Adipose tissue (tissue), 3 donors: ENCODE measurements around the gene DPP4. TPM values are rescaled to one million over a fixed set of nuclear protein-coding genes. Genes with fewer than 3 reads are reported as not detected.

Experiments
- H3K27ac ChIP-seq: one replicate; pipeline ENCODE4 v1.5.1; 2013; ENCODE audit warnings: low read depth, low read length
- WGBS, 3 donors: extraction: QIAGEN DNeasy Blood & Tissue Kit; methylation state at CpG; one replicate each; pipeline ENCODE4 v1.1.7; 2013; 5-methylcytosine and 5-hydroxymethylcytosine counted together
- polyA plus RNA-seq, 3 donors: library from polyadenylated mRNA; stranded (reverse); fragments of 200-250 nt; gene quantifications; one replicate each; pipeline ENCODE4 v1.2.3, GENCODE V29; 2013
- donor health status: healthy with polysubstance abuse.
- donor health status: Bipolar disorder and iron deficiency.
- donor health status: healthy.

Gene DPP4
- polyA plus RNA-seq, 3 donors = 1.5 to 4.2 (median 2.6) TPM

GRCh38 chr2:162091325-162092007, 17.5 kb upstream of the DPP4 start:
- no peak overlapping the region for H3K27ac ChIP-seq
- 81 to 91% (median 90%) methylated on average over 7 of the region's 7 CpGs for WGBS, 3 donors

GRCh38 chr2:162090109-162090508, 16.1 kb upstream of the DPP4 start:
- 30 to 70% (median 47%) methylated on average over 1 of the region's 1 CpG for WGBS, 3 donors
- no peak overlapping the region for H3K27ac ChIP-seq

GRCh38 chr2:162086904-162087303, 12.9 kb upstream of the DPP4 start:
- no peak overlapping the region for H3K27ac ChIP-seq
- 87 to 91% (median 88%) methylated on average over 2 of the region's 2 CpGs for whole genome bisulfite sequencing, 3 donors

- WGBS, 3 donors = 58 to 72% (median 64%) methylated on average over 3 of the region's 3 CpGs
- H3K27ac ChIP-seq = no peak overlapping the region
These were observed 11.3 kb upstream of the DPP4 start for GRCh38 chr2:162085090-162085891.

GRCh38 chr2:162084536-162084935, 10.5 kb upstream of the DPP4 start:
- no peak overlapping the region for H3K27ac ChIP-seq
- 46 to 58% (median 46%) methylated on average over 2 of the region's 2 CpGs for WGBS, 3 donors

- no peak overlapping the region for H3K27ac ChIP-seq
- WGBS, 3 donors = 79 to 94% (median 85%) methylated on average over 3 of the region's 3 CpGs
These were observed 8.7 kb upstream of the DPP4 start for GRCh38 chr2:162082681-162083080.

GRCh38 chr2:162082036-162082435, 8.0 kb upstream of the DPP4 start:
- WGBS, 3 donors = 80 to 94% (median 87%) methylated on average over 1 of the region's 1 CpG
- H3K27ac ChIP-seq = no peak overlapping the region

- H3K27ac ChIP-seq = no peak overlapping the region
- WGBS, 3 donors = 75 to 82% (median 77%) methylated on average over 2 of the region's 2 CpGs
These were observed 5.5 kb upstream of the DPP4 start for GRCh38 chr2:162079514-162079913.

GRCh38 chr2:162075689-162076132, 1.7 kb upstream of the DPP4 start:
- H3K27ac ChIP-seq = no peak overlapping the region
- WGBS, 3 donors = 75 to 84% (median 80%) methylated on average over 2 of the region's 2 CpGs

- no peak overlapping the region for H3K27ac ChIP-seq
These were observed 1.1 kb upstream of the DPP4 start for GRCh38 chr2:162074928-162075688.

GRCh38 chr2:162074632-162074895, 549 bp upstream of the DPP4 start:
- 29 to 51% (median 43%) methylated on average over 2 of the region's 2 CpGs for WGBS, 3 donors
- H3K27ac ChIP-seq = no peak overlapping the region

More at GRCh38 chr2:162074928-162075688, 1.1 kb upstream of the DPP4 start:
- WGBS, 3 donors = 62 to 84% (median 83%) methylated on average over 6 of the region's 6 CpGs

GRCh38 chr2:162072976-162073887, 783 bp downstream of the DPP4 start:
- H3K27ac ChIP-seq = no peak overlapping the region
- 15 to 21% (median 16%) methylated on average over 37 of the region's 37 CpGs for WGBS, 3 donors

GRCh38 chr2:162072181-162072702, 1.8 kb downstream of the DPP4 start:
- no peak overlapping the region for H3K27ac ChIP-seq

GRCh38 chr2:162071001-162071400, 3.0 kb downstream of the DPP4 start:
- 89 to 98% (median 94%) methylated on average over 2 of the region's 2 CpGs for WGBS, 3 donors
- no peak overlapping the region for H3K27ac ChIP-seq

GRCh38 chr2:162070228-162070936, 3.6 kb downstream of the DPP4 start:
- 40 to 56% (median 43%) methylated on average over 2 of the region's 2 CpGs for WGBS, 3 donors

GRCh38 chr2:162069267-162069903, 4.6 kb downstream of the DPP4 start:
- WGBS, 3 donors = 76 to 86% (median 84%) methylated on average over 4 of the region's 4 CpGs
- no peak overlapping the region for H3K27ac ChIP-seq

More at GRCh38 chr2:162070228-162070936, 3.6 kb downstream of the DPP4 start:
- no peak overlapping the region for H3K27ac ChIP-seq

GRCh38 chr2:162067596-162067995, 6.4 kb downstream of the DPP4 start:
- no peak overlapping the region for H3K27ac ChIP-seq
- WGBS, 3 donors = 32 to 85% (median 78%) methylated on average over 1 of the region's 1 CpG
